IPS-20b (cell line): ENCODE measurements around the gene LIN28B.

Experiments
- H3K27ac ChIP-seq: one replicate; pipeline ENCODE4 v1.5.1; 2013; ENCODE audit warnings: low read length
- H3K27me3 ChIP-seq: 2 replicates; pipeline ENCODE4 v1.6.1; 2013; ENCODE audit warnings: mild to moderate bottlenecking, low read length, inconsistent platforms; ENCODE audit not compliant: insufficient read depth
- H3K36me3 ChIP-seq: 2 replicates; pipeline ENCODE4 v1.6.1; 2013; ENCODE audit warnings: low read depth, mild to moderate bottlenecking, inconsistent platforms, low read length, moderate library complexity; ENCODE audit not compliant: insufficient read depth
- H3K4me1 ChIP-seq: 2 replicates; pipeline ENCODE4 v1.6.1; 2013; ENCODE audit warnings: mild to moderate bottlenecking, control low read depth, inconsistent platforms, low read length, moderate library complexity; ENCODE audit not compliant: insufficient read depth
- H3K4me3 ChIP-seq: 2 replicates; pipeline ENCODE4 v1.5.1; 2013; ENCODE audit warnings: mild to moderate bottlenecking, low read length, inconsistent platforms
- H3K9ac ChIP-seq: 2 replicates; pipeline ENCODE4 v1.6.1; 2013; ENCODE audit warnings: low read depth, mild to moderate bottlenecking, inconsistent platforms, low read length, moderate library complexity
- H3K9me3 ChIP-seq: 2 replicates; pipeline ENCODE4 v1.6.1; 2013; ENCODE audit warnings: mild to moderate bottlenecking, low read depth, low read length, inconsistent platforms; ENCODE audit not compliant: insufficient read depth

The LIN28B gene

GRCh38 chr6:105121981-105122380 lies 165.1 kb downstream of the LIN28B start:
- Histone ChIP-seq H3K27me3 (no peaks in the 10 kb centered on the region), H3K27ac (no peak overlapping the region), H3K4me1 (peaks cover 8% of the 10 kb centered on the region; the same call in 1 of the 2 replicates), H3K9me3 (no peaks in the 10 kb centered on the region), H3K9ac (no peak overlapping the region), H3K4me3 (no peak overlapping the region), H3K36me3 (no peaks in the 10 kb centered on the region)

GRCh38 chr6:105122717-105123116 lies 165.8 kb downstream of the LIN28B start:
- no peak overlapping the region for H3K27ac ChIP-seq
- peaks cover 8% of the 10 kb centered on the region; the same call in 1 of the 2 replicates for H3K4me1 ChIP-seq

More at GRCh38 chr6:105122717-105123116, 165.8 kb downstream of the LIN28B start:
- Histone ChIP-seq H3K9me3 (no peaks in the 10 kb centered on the region), H3K27me3 (no peaks in the 10 kb centered on the region), H3K36me3 (no peaks in the 10 kb centered on the region), H3K4me3 (no peak overlapping the region), H3K9ac (no peak overlapping the region)
